ENCODE results near the gene QSOX2. TPM values are rescaled to one million over a fixed set of nuclear protein-coding genes. Genes with fewer than 3 reads are reported as not detected.
"Not testable (repeated sequence)": the region's sequence is repeated elsewhere in the genome, so short reads cannot be mapped to it uniquely, and the experiment has no call there.

QSOX2 gene
- total RNA-seq, 1 experiment from 2014 or later: 19.3 TPM

DNA sequence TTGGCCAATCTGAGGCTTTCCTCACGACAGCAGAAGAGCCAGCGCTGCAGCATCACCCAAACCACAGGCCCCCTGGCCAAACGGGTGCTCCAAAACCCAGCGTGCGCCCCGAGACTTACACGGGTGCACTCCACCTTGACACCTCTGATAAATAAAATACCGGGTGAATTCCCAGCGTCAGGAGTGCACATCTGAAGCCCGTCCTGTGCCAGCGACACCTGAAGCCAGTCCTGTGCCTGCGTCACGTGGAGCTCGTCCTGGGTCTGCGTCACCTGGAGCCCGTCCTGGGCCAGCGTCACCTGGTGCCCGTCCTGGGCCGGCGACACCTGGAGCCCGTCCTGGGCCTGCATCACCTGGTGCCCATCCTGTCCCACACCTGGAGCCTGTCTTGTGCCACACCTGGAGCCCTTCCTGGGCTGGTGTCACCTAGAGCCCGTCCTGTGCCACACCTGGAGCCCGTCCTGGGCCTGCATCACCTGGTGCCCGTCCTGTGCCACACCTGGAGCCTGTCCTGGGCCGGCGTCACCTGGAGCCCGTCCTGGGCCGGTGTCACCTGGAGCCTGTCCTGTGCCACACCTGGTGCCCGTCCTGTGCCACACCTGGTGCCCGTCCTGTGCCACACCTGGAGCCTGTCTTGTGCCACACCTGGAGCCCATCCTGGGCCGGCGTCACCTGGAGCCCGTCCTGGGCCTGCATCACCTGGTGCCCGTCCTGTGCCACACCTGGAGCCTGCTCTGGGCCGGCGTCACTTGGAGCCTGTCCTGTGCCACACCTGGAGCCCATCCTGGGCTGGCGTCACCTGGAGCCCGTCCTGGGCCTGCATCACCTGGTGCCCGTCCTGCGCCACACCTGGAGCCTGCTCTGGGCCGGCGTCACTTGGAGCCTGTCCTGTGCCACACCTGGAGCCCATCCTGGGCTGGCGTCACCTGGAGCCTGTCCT lies 8.9 kb downstream of the QSOX2 start:
- H3K27me3 ChIP-seq (replicated peaks); H3K9me3 ChIP-seq (replicated peaks); DNase-seq (ENCODE audit: low read depth in 1 of 2, low spot score in 2 of 2); H3K36me3 ChIP-seq; H3K4me3 ChIP-seq; H3K27ac ChIP-seq: not testable (repeated sequence)
- peaks cover 21% of the 10 kb centered on the region for H3K4me1 ChIP-seq (replicated peaks)

DNA sequence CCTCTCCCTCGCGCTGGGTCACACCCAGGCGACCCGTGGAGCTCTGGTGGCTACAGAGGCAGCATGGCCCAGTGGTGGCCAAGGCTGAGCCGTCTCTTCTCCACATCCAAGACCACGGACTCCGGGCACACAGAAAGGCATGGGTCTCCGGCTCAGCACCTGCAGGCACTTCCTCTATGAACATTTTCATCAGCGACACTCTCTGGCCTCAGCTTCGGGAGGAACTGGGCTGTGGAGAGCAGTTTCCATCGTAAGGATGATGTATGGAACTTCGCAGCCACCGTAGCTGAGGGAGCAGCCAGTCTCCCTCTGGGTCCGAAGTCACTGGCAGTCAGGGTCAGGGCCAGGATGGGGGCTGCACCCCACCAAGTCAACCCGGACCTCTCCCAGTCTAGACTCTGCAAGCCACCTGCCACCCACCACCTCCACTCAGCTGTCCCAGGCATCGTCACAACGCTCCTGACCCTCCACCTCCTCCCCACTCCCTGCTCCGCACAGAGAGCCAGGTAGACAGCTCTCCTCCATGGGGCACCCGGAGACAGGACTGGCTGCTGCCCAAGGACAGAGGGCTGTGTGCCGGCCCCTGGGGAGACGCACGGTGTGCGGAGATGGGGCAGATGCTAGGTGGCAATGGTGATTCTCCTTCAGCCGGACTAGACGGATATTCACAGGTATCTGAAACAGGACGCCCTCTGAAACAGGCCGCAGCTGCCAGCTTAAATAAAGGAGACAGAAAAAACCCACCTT lies 9.7 kb downstream of the QSOX2 start:
- H3K4me1 ChIP-seq (replicated peaks): peaks cover 21% of the 10 kb centered on the region
- no peaks in the 10 kb centered on the region for H3K36me3 ChIP-seq
- H3K27me3 ChIP-seq (replicated peaks): no peaks in the 10 kb centered on the region
- no peaks in the 10 kb centered on the region for H3K9me3 ChIP-seq (replicated peaks)
- no peak overlapping the region for H3K27ac ChIP-seq
- H3K4me3 ChIP-seq: no peak overlapping the region
- no peak for DNase-seq (ENCODE audit: low read depth in 1 of 2, low spot score in 2 of 2)

GRCh38 chr9:136235171-136235570 lies 10.4 kb downstream of the QSOX2 start:
- Histone ChIP-seq H3K27me3 (replicated peaks) (no peaks in the 10 kb centered on the region), H3K27ac (no peak overlapping the region), H3K9me3 (replicated peaks) (no peaks in the 10 kb centered on the region), H3K4me3 (no peak overlapping the region), H3K4me1 (replicated peaks) (peaks cover 21% of the 10 kb centered on the region), H3K36me3 (no peaks in the 10 kb centered on the region)
- DNase-seq (ENCODE audit: low read depth in 1 of 2, low spot score in 2 of 2): no peak

GRCh38 chr9:136234597-136234996 lies 11.0 kb downstream of the QSOX2 start:
- H3K4me3 ChIP-seq: no peak overlapping the region
- peaks cover 25% of the 10 kb centered on the region for H3K4me1 ChIP-seq (replicated peaks)
- no peaks in the 10 kb centered on the region for H3K27me3 ChIP-seq (replicated peaks)
- no peak for DNase-seq (ENCODE audit: low read depth in 1 of 2, low spot score in 2 of 2)
- no peak overlapping the region for H3K27ac ChIP-seq
- no peaks in the 10 kb centered on the region for H3K9me3 ChIP-seq (replicated peaks)
- H3K36me3 ChIP-seq: no peaks in the 10 kb centered on the region

DNA sequence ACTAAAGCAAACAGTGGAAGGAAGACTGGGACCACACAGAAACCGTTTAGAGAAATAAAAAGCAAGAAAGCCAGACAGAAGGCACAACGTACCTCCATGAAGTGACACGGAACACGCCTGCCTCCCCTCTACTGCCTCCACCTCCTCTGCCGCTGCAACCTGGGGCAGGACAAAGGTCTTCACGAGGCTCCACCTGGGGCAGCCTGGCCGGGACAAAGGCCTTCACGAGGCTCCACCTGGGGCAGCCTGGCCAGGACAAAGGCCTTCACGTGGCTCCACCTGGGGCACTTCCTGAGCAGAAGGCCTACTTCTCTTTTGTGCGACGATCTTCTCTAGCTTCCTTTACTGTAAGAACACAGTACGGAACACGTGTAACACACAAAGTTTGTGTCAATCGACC lies 11.7 kb downstream of the QSOX2 start:
- no peak overlapping the region for H3K27ac ChIP-seq
- H3K9me3 ChIP-seq (replicated peaks): no peaks in the 10 kb centered on the region
- no peak for DNase-seq (ENCODE audit: low read depth in 1 of 2, low spot score in 2 of 2)

GRCh38 chr9:136233411-136233810 lies 12.2 kb downstream of the QSOX2 start:
- no peaks in the 10 kb centered on the region for H3K36me3 ChIP-seq
- DNase-seq (ENCODE audit: low read depth in 1 of 2, low spot score in 2 of 2): no peak
- no peak overlapping the region for H3K27ac ChIP-seq
- H3K27me3 ChIP-seq (replicated peaks): no peaks in the 10 kb centered on the region
- peaks cover 37% of the 10 kb centered on the region for H3K4me1 ChIP-seq (replicated peaks)
- H3K4me3 ChIP-seq: no peak overlapping the region
- no peaks in the 10 kb centered on the region for H3K9me3 ChIP-seq (replicated peaks)

More for the DNA sequence above, 11.7 kb downstream of the QSOX2 start:
- Histone ChIP-seq H3K4me1 (replicated peaks) (peaks cover 32% of the 10 kb centered on the region), H3K27me3 (replicated peaks) (no peaks in the 10 kb centered on the region), H3K36me3 (no peaks in the 10 kb centered on the region), H3K4me3 (no peak overlapping the region)

DNA sequence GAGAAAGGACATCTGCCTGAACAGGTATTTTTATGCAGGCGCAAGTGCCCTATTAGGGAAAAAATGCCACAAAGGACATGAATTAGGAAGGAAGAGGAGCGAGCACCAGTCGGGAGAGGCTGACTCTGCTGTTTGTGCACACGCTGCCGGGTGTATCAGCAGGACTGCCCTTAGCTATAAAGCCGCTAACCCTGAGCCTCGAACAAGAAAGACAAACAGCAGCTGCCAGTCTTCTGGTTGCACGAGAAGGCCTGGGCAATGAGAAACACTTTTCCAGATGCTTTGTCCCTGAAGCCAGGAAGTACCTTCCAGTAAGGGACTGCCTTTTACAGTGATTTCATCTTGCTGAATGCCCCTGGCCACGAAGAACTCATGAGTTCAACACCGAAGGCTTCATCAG lies 12.6 kb downstream of the QSOX2 start:
- Histone ChIP-seq H3K27me3 (replicated peaks) (no peaks in the 10 kb centered on the region), H3K4me3 (no peak overlapping the region), H3K9me3 (replicated peaks) (no peaks in the 10 kb centered on the region), H3K27ac (no peak overlapping the region), H3K36me3 (no peaks in the 10 kb centered on the region), H3K4me1 (replicated peaks) (peaks cover 41% of the 10 kb centered on the region)
- DNase-seq (ENCODE audit: low read depth in 1 of 2, low spot score in 2 of 2): no peak

GRCh38 chr9:136231478-136232297 lies 13.9 kb downstream of the QSOX2 start:
- Histone ChIP-seq H3K27me3 (replicated peaks) (no peaks in the 10 kb centered on the region), H3K9me3 (replicated peaks) (no peaks in the 10 kb centered on the region), H3K27ac (no peak overlapping the region), H3K36me3 (peaks cover under 1% of the 10 kb centered on the region; the same call in 1 of the 2 replicates), H3K4me1 (replicated peaks) (peaks cover 44% of the 10 kb centered on the region), H3K4me3 (no peak overlapping the region)
- no peak for DNase-seq (ENCODE audit: low read depth in 1 of 2, low spot score in 2 of 2)

- H3K9me3 ChIP-seq (replicated peaks): no peaks in the 10 kb centered on the region
- DNase-seq (ENCODE audit: low read depth in 1 of 2, low spot score in 2 of 2): no peak
- H3K4me1 ChIP-seq (replicated peaks): peaks cover 44% of the 10 kb centered on the region
- H3K36me3 ChIP-seq: peaks cover 9% of the 10 kb centered on the region
- no peak overlapping the region for H3K27ac ChIP-seq
- H3K4me3 ChIP-seq: no peak overlapping the region
- H3K27me3 ChIP-seq (replicated peaks): no peaks in the 10 kb centered on the region
These were observed 14.8 kb downstream of the QSOX2 start for GRCh38 chr9:136230773-136231172.

DNA sequence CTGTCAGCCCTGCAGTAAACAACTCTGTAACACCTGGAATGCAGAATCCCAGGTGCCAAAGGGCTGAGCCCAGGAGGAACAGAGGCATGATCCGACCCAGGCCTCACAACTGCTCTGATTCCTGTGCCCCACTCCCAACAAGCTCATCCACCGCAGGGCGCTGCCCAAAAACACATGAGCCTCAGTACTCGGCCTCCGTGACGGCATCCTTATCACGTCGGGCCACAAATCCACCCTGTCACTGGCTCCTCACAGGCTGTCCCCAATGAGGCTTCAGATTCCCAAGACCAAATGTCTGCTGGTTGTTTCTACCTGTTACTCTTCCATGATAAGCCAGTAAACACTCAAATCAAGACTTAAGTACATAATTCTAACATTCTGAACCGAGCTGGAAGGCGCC lies 15.2 kb downstream of the QSOX2 start:
- H3K4me3 ChIP-seq: no peak overlapping the region
- H3K27me3 ChIP-seq (replicated peaks): no peaks in the 10 kb centered on the region
- H3K4me1 ChIP-seq (replicated peaks): peaks cover 44% of the 10 kb centered on the region
- H3K27ac ChIP-seq: no peak overlapping the region
- DNase-seq (ENCODE audit: low read depth in 1 of 2, low spot score in 2 of 2): no peak
- H3K36me3 ChIP-seq: peaks cover 10% of the 10 kb centered on the region
- H3K9me3 ChIP-seq (replicated peaks): no peaks in the 10 kb centered on the region

DNA sequence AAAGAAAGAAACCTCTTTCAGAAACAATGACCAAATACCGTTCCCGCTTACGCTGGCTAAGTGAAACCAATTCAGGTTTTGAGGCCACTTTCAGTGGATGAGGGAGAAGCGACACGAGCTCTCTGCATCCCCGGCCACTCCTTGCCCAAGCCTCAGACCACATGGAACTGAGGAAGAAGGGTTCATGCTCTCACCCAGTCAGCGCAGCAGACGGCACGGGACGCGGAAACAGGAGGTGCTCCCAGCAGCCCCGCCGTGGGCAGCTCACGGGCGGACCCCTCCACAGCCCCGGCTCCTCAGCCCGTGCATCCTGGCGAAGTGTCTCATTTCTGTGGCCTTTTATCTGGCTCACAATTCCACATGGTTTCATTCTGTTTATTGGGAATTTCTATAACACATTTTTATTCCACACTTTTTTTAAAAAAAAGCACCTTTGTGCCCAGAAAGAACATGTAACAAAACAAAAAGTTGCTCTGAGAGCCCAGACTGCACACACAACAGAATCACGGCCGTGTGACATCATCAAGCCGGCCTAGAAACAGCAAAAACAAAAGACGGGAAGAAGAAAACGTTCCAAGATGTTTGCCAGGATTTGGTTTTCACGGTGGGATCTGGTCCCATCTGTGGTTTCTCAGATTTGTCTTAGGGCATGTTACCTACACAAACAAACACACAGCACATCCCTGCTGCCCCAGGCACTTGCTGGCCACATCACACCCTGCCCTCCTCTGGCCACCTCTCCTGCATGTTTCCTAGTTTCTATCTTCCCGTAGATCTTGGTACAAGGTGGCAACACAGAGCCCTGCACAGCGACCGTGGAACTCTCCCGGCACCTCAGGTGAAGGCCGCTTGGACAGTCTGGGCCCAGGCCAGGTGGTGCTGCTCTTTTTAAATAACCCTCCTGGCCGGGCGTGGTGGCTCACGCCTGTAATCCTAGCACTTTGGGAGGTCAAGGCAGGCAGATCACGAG lies 16.2 kb downstream of the QSOX2 start:
- DNase-seq (ENCODE audit: low read depth in 1 of 2, low spot score in 2 of 2): peak in 1 of 2 experiments; percentile 30
- H3K9me3 ChIP-seq (replicated peaks): no peaks in the 10 kb centered on the region
- H3K27me3 ChIP-seq (replicated peaks): no peaks in the 10 kb centered on the region
- H3K36me3 ChIP-seq: peaks cover 10% of the 10 kb centered on the region
- H3K4me1 ChIP-seq (replicated peaks): peaks cover 44% of the 10 kb centered on the region
- no peak overlapping the region for H3K27ac ChIP-seq
- H3K4me3 ChIP-seq: no peak overlapping the region

- peaks cover 37% of the 10 kb centered on the region for H3K4me1 ChIP-seq (replicated peaks)
- H3K27me3 ChIP-seq (replicated peaks): no peaks in the 10 kb centered on the region
- no peaks in the 10 kb centered on the region for H3K9me3 ChIP-seq (replicated peaks)
- H3K27ac ChIP-seq: no peak overlapping the region
- H3K36me3 ChIP-seq: peaks cover 10% of the 10 kb centered on the region
- no peak overlapping the region for H3K4me3 ChIP-seq
- DNase-seq (ENCODE audit: low read depth in 1 of 2, low spot score in 2 of 2): peak; percentile 44 to 71
These were observed 17.3 kb downstream of the QSOX2 start for GRCh38 chr9:136228107-136228875.
